ENCODE measurements around the gene TRAF7.
"Not testable (repeated sequence)": the region's sequence is repeated elsewhere in the genome, so short reads cannot be mapped to it uniquely, and the experiment has no call there.

DNA sequence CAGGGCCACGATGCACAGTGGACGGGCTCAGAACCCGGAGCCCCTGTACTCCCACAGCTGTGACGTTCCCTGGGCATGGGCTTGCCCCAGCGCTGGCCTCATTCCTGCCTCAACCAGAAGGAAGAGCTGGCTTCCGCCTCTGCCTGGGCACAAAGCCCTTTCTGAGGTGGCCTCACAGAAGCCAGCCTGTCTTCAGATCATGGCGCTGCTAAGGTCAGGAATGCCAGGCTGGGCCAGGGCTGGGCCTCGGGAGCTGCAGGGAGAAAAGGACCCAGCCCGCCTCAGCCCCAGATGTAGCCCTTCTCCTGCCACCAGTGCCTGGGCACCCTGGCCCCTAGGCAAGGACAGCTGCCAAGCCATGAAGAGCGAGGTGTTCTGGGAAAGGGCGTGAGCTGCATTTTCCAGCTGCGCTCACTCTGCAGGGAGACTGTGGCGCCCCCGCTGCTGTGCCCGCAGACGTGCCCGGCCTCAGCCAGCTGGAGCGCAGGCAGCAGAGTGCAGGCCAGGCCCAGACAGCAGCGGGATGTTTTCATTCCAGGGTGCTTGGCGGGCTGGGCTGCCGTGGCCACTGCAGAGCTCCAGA is 29.3 kb upstream of the TRAF7 start:
- TF ChIP-seq, protein P1, sequence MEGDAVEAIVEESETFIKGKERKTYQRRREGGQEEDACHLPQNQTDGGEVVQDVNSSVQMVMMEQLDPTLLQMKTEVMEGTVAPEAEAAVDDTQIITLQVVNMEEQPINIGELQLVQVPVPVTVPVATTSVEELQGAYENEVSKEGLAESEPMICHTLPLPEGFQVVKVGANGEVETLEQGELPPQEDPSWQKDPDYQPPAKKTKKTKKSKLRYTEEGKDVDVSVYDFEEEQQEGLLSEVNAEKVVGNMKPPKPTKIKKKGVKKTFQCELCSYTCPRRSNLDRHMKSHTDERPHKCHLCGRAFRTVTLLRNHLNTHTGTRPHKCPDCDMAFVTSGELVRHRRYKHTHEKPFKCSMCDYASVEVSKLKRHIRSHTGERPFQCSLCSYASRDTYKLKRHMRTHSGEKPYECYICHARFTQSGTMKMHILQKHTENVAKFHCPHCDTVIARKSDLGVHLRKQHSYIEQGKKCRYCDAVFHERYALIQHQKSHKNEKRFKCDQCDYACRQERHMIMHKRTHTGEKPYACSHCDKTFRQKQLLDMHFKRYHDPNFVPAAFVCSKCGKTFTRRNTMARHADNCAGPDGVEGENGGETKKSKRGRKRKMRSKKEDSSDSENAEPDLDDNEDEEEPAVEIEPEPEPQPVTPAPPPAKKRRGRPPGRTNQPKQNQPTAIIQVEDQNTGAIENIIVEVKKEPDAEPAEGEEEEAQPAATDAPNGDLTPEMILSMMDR (IDR thresholded peaks at IDR 0.05): not testable (repeated sequence)
- not testable (repeated sequence) for TF ChIP-seq POLR2A (IDR thresholded peaks at IDR 0.05)
